NOMO-1 treated with dmso at 0.1 percent for 144 hours (cell line): ENCODE data around the gene CHTOP.
"Not testable (repeated sequence)": the region's sequence is repeated elsewhere in the genome, so short reads cannot be mapped to it uniquely, and the experiment has no call there.

ENCODE experiments used
- DNase-seq: peaks from one replicate; lab custom pipeline; 2025; ENCODE audit not compliant: unreplicated experiment; lab: John Stamatoyannopoulos, UW

Gene CHTOP

DNA sequence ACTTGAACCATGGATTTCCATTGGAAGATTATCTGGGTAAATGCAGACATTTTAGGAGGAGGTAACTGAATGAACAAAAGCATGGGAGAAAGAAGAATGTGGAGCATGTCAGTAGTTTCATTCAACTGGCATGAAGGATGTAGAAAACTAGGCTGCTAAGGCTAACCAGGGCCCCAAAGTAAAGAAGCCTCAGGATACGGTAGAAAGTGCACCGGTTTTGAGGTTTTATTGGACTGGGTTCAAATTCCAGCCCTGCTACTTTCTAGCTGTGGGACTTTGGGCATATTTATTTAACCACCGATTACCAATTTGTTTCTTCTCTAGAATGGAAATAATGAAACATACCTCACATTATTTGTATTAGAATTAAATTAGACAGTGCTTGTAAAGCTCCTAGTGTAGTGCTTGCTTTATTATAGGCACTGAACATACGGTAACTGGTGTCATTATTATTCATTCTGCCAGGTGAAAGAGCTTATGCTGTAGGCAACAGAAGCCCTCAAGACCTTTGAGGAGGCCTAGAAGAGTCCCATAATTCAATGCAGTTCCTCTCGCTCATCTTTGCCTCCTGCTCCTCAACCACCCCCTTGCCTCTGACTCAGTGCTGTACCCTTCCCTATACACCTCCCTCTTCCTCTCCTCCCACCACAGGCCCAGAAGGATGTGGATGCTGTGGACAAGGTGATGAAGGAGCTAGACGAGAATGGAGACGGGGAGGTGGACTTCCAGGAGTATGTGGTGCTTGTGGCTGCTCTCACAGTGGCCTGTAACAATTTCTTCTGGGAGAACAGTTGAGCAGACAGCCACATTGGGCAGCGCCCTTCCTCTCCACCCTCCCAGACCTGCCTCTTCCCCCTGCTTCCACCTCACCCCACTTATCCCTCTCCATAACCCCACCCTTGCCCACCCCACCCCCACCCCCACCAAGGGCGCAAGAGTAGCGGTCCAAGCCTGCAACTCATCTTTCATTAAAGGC lies 2.5 kb upstream of the CHTOP start:
- no peak for DNase-seq

DNA sequence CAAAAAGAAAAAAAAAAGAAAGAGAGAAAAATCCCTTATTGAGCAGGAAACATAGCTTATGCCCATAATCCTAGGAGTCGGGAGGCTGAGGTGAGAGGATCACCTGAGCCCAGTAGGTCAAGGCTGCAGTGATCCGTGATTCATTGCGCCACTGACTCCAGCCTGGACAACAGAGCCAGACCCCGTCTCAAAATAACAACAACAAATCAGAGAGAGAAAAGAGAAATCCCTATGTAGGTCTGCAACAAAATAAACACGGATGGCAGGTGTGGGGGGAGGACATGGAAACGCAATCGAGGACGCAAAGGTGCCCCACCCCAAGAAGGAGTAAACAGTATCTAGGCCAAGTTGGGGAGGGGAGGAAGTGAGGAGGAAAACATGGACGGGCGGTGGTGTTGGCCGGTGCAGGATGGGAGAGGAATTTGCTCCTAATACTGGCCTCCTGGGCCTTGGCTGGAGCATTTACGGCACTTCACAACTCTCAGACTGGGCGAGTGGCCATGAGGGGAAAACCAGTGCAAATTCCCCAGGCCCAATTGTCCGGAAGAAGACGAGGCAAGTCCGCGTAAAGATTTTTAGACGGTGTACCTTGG lies 609 bp upstream of the CHTOP start:
- DNase-seq = no peak

DNA sequence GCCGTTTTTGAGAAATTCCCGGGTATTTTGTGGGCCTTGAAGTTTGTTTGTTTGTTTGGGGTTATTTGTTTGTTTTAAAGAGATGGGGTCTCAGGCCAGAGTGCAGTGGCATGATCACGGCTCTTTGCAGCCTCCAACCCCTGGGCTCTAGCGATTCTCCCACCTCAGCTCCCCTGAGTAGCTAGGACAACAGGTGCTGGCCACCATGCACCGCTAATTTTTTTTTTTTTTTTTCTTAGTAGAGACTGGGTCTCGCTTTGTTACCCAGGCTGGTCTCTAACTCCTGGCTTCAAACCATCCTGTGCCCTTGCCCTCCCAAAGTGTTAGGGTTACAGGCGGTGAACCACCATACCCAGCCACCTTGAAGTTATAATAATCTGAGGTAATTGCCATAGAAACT lies 2.0 kb downstream of the CHTOP start:
- no peak for DNase-seq

DNA sequence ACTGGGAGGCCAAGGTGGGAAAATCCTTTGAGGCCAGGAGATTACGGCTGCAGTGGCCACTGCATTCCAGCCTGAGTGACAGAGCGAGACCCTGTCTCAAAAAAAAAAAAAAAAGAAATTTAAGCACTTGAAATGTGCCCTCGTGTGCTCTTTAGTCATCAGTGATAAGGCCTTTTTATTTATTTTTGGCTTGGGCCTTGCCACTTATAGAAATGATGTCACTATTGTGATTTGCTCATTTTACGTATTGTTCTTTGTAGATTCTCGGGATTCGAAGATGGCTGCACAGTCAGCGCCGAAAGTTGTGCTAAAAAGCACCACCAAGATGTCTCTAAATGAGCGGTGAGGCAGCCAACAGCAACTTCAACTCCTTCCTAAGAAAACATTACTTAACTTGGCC lies 2.4 kb downstream of the CHTOP start:
- no peak for DNase-seq

DNA sequence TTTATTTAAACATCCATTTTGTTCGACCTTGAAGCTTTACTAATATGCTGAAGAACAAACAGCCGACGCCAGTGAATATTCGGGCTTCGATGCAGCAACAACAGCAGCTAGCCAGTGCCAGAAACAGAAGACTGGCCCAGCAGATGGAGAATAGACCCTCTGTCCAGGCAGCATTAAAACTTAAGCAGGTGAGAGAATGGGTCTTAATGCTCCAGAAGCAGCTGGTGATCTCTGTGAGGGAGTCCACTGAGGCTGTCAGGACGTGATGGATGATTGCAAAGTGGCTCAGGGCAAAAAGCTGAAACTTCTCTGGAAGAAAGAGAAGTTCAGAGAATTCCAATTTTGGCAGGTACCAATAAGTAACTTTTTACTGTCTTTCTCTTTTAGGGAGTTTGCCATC lies 4.4 kb downstream of the CHTOP start:
- DNase-seq = no peak

DNA sequence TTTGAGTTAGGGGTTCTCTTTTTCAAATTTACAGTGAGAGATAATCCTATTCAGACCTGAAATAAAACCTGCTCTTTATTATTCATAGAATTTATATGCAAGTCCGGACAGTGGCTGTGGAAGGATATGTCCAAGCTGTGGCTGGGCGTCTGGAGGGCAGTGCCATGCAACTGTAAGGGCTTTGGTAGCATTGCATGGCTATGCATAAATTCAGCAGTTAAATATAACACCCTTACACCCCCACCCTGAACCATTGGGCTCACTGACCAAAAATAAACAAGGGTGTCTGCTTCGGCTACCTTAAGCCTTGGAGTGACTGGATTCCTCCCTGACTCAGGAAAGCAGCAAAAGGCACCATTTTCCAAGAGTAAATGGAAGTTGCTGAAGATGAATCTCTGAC lies 5.4 kb downstream of the CHTOP start:
- no peak for DNase-seq

DNA sequence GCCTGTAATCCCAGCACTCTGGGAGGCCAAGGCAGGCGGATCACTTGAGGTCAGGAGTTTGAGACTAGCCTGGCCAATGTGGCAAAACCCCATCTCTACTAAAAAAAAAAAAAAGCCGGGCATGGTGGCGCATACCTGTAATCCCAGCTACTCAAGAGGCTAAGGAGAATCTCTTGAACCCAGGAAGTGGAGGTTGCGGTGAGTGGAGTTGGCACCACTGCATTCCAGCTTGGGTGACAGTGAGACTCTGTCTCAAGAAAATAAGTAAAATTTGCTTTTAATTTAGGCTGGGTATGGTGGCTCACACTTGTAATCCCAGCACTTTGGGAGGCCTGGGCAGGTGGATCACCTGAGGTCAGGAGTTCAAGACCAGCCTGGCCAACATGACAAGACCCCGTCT lies 6.3 kb downstream of the CHTOP start:
- not testable (repeated sequence) for DNase-seq

DNA sequence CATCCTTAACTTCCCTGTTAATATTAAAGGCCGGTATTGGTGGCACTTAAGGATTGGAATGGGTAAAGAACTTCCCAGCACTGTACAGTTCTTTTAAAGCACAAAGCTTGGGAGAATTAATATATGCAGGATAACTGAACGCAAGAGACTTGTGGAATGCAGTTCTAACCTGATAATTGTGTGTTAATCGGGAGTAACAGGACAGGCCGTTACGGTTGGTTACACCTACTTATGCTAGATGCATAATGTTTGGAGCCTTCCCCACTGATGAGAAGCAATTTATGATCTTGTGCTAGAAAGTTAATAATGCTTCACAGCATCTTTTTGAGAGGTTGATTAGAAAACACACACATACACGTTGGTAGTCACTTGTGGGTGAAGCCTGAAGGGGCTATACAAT lies 7.0 kb downstream of the CHTOP start:
- no peak for DNase-seq

DNA sequence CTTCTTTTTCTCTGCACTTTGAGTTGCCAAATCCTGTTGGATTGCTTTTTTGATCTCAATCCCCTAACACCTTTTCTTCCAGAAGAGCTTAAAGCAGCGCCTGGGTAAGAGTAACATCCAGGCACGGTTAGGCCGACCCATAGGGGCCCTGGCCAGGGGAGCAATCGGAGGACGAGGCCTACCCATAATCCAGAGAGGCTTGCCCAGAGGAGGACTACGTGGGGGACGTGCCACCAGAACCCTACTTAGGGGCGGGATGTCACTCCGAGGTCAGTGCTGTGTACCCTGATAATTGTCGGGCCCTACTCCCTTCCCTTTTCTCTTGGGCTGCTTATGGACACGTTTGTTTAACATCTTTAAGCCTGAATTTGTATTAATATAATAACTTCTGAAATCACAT lies 8.3 kb downstream of the CHTOP start:
- DNase-seq = no peak

DNA sequence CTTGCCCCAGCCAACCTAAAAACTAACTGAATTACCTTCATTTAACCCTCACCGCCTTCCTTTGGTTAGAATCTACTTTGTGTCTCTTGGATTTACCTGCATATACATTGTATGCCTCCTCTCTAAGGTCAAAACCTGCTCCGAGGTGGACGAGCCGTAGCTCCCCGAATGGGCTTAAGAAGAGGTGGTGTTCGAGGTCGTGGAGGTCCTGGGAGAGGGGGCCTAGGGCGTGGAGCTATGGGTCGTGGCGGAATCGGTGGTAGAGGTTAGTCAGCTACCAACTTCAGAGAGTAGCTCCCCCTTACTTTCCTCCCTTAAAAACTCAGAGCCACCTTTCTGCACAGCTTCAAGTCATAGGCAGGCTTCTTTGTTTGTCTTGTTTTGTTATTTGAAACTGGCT lies 9.2 kb downstream of the CHTOP start:
- DNase-seq = no peak

DNA sequence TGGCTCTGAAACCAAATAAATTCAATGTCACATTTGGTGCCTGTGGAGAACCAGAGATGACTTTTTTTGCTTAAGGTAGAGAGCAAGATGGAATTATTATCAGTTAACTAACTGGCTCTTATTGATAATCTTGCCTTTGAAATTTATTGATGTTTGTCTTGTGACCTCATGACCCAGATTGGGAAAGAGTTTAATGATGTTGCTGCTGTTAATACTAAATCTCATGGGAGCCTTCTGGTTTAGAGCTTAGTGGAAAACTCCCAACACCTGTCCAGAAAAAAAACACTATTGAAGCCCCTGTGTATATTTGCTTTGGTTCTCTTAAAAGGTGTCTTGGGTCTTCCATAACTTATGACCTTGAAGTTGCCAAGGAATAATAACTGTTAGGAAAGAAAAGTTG lies 9.9 kb downstream of the CHTOP start:
- no peak for DNase-seq

DNA sequence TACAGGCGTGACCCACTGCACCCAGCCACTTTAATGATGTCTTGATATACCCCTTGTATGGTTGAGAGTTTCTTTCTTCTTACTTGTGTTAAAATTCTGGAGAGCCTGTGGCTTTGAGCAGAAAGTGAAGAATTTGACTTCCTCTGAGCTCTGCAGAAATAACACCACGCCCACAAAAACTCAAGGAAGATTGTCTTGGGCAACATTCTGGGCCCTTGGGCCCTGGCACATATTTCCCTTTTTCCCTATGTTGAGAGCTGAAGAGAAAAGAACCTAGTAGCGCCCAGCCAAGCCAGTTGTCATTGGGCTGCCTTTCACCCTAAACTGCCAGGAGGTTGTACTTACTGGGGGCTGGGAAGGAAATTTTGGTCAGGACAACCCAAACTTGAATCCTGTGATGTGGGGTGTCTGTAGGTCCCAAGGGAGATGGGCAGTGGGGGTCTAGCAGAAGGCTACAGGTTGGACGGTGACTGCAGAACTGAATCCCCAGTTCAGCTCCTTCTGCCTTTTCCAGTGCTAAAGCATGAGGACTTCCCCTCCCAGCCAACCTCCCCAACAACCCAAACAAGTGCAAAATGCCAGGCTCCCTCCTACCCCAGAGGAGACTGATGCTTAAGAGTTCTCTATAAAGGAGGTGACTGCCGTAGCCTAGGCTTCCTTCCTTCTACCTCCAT lies 12.9 kb downstream of the CHTOP start:
- peak; percentile 71 for DNase-seq

DNA sequence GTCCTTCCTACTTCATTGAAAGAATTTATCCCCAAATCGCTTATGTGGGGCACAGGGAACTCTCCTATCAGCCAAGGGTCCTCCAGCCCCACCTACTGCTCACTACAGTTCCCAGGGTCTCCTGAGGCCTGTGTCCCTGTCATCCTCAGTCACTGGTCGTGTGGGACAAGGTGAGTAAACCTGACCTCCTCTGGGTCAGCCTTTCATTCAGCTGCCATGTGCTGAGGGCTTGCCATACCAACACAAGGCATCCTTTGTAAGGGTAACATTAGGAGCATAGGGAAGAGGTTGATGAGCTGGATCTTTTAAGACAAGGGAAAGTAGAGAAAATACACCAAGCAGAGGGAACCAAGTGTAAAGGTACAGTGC lies 13.5 kb downstream of the CHTOP start:
- DNase-seq = no peak

DNA sequence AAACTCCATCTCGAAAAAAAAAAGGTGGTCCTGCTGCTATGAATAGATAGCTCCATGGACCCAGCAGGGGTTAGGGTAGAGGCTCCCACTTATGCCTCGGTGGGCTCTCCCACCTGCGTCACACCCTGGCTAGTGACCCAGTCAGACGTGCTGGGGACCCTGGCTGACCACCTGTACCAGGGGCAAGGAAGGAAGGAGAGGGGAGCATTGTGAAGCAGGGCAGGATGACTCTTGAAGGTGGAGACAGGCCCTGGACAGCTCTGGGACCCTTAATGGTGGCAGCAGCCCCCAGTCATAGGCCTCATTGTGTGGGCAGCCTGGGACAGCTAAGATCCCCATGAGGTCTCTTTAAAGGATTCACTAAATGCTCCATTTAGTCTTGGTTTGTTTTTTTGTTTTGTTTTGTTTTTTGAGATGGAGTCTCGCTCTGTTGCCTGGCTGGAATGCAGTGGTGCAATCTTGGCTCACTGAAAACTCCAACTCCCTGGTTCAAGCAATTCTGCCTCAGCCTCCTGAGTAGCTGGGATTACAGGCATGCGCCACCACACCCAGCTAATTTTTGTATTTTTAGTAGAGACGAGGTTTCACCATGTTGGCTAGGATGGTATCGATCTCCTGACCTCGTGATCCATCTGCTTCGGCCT lies 14.3 kb downstream of the CHTOP start:
- no peak for DNase-seq

DNA sequence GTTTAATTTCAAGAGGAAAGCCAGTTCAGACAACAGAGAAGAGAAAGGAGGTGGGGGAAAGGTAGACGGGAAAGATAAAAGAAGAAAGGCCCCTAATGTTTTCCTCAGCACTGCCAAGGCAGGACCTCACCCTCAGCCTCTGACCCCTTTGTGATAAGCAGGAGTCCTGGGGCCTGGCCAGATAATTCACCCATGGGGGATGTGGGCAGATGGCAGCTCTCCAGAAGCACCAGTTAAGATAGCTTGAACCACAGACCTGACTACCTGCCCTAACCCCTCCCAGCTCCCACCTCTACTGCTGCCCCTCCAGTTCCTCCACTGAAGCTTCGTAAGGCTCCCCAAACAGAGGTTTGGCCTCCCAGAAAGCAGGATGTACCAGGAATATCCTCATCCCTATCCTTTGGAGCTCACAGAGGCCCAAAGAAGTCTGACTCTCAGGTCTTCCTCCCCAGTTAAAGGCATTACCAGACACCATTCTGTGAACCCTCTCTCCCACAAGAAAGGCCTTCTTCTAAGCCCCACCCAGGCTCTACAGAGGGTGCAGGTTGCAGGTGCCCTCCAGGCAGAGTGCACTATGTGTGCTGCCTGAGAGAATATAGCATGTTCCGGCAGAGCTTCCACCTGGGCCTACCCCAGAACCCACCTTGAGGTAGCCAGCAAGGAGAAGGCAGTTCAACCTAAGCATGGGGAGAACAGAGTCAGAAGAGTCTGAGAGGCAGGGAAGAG lies 15.4 kb downstream of the CHTOP start:
- no peak for DNase-seq

DNA sequence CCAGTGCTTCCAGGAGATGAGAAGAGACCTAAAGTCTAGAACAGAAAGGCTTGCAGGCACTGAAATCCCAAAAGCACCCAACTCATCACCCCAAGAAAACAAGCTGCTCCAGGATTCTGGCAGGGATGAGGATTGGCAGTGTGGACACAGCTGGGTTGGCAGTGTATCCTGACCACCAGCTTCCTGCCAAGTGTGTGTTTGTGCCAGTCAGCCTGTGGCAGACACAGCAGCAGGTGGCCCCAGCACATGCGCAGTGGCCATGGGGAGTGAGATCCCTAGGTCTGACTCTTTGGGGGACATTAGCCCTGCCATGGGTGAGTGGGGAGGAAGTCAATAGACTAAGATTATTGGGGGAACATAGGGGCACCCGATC lies 16.0 kb downstream of the CHTOP start:
- DNase-seq = no peak

DNA sequence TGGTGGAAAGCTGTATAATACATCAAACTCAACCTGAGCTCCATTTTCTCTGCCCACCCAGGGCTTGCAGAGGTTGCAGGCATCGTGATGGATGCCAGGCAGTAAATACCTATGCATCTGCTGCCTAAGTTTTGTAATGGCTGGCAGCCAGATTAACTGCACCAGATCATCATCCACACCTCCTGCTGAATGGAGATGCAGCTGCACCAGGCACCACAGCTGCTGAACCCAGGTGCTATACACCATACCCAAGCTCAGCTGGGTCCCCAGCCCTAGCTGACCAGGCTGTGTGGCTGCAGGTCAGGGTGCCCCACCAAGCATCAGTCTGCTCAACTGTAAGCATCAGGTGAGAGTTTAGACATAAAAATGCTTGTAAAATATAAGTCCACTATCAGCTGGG lies 17.9 kb downstream of the CHTOP start:
- no peak for DNase-seq

DNA sequence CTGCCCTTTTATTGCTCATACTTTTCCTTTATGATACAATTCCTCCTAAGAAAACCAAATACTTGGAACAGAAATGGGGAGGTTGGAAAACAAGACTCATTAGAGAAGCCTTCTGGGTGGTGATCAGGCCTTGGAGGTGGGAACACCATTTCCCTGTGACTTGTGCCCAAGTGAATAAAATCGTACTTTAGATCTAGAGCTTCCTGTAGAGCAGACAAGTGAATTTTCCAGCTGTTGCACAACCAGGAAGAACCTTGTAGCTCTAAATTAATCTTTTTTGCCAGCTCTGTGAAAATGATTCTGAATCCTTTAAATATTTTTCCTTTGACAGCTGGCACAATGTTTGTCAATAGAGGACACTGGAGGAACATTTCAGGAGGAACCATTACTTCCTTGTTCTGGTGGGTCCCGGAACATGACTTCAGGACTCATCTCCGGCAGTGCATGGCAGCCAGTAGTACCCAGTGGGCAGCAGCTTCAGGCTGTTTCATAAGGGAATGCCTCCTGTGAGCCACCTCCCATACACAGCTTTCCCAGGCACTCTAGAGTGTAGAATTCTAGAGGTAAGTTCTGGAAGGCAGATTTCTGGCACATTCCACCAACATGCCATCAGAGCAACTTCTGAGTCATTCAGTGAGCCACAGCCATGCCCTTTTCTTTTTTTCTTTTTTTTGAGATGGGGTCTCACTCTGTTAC lies 19.1 kb downstream of the CHTOP start:
- DNase-seq = no peak

DNA sequence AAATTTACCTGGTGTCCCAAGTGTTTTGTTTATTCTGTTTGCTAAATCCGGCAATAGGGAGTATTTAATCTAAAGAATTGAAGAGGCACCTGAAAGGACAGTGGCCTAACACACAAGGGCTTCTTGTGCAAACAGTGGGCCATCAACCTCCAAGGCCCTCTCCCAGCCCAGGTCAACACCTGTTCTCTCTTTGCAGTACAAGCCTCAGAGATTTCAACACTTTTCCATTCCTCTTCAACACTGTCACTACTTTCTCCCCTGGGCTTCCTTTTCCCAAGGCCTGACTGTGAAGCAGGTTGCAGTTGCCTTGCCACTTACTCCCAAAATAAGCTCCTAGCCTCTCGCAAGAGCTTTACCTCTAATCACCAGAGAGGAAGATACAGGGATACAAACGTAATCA lies 21.5 kb downstream of the CHTOP start:
- DNase-seq = no peak

DNA sequence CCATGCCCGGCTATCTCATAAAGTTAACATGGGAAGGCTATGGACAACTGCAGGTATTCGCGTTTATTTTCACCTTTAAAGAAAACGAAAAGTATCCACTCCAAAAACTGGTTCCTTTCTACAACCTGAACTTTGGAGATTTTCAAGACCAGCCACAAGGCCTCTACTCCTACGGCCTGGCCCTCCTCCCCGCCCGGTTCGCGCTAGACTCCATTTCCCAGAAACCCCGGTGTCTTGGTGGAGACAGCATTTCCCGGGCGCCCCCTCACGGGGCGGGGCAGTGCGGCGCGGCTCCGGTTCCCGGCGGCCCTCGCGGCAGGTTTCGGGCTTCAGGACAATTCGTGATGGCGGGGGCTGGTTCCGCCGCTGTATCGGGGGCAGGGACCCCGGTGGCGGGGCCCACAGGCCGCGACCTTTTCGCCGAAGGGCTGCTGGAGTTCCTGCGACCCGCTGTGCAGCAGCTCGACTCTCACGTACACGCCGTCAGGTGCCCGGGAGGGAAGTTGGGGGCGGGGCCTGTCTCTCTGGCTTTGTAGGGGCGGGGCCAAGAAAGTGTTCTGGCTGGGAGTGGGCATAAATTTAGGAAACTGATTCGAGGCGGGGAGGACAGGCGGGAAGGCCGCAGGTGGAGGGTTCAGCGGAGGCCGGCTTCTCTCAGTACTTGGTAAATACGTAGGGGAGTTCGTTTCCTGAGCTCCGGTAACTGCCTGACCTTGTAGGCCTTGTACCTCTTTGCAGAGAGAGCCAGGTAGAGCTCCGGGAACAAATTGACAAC lies 24.7 kb downstream of the CHTOP start, which contains the start of gene SNAPIN:
Gene SNAPIN (plus strand): TSS at position 304 of the 775 bp plus-strand sequence. CDS start 41 bp downstream, at position 345.
- DNase-seq = peak; percentile 91
